Choroid plexus epithelial cell (primary cell): Measurements from ENCODE around the gene TNN.

ENCODE experiments used
- DNase-seq: peaks from one replicate; pipeline ENCODE4 v3.0.0-alpha.2; 2010; ENCODE audit warnings: low read depth
- H3K4me3 ChIP-seq: 2 replicates; pipeline ENCODE4 v1.5.1; 2011; ENCODE audit warnings: low read depth, mild to moderate bottlenecking, control low read depth, low read length, moderate library complexity
- TF ChIP-seq, protein P1 (sequence below): conservative IDR thresholded peaks from 2 replicates; pipeline ENCODE4 v1.5.1; 2011; ENCODE audit warnings: low read depth, mild to moderate bottlenecking, control low read depth, inconsistent platforms, low read length, moderate library complexity

TNN gene

GRCh38 chr1:175145899-175146528, 78.4 kb downstream of the TNN start:
- DNase-seq: no peak
- no peak overlapping the region for H3K4me3 ChIP-seq
- TF ChIP-seq, protein P1, sequence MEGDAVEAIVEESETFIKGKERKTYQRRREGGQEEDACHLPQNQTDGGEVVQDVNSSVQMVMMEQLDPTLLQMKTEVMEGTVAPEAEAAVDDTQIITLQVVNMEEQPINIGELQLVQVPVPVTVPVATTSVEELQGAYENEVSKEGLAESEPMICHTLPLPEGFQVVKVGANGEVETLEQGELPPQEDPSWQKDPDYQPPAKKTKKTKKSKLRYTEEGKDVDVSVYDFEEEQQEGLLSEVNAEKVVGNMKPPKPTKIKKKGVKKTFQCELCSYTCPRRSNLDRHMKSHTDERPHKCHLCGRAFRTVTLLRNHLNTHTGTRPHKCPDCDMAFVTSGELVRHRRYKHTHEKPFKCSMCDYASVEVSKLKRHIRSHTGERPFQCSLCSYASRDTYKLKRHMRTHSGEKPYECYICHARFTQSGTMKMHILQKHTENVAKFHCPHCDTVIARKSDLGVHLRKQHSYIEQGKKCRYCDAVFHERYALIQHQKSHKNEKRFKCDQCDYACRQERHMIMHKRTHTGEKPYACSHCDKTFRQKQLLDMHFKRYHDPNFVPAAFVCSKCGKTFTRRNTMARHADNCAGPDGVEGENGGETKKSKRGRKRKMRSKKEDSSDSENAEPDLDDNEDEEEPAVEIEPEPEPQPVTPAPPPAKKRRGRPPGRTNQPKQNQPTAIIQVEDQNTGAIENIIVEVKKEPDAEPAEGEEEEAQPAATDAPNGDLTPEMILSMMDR: no peak

- no peak overlapping the region for H3K4me3 ChIP-seq
- TF ChIP-seq, protein P1: peak; percentile 91
- DNase-seq: peak; percentile 64
These were observed 79.0 kb downstream of the TNN start for GRCh38 chr1:175146529-175147213.

DNA sequence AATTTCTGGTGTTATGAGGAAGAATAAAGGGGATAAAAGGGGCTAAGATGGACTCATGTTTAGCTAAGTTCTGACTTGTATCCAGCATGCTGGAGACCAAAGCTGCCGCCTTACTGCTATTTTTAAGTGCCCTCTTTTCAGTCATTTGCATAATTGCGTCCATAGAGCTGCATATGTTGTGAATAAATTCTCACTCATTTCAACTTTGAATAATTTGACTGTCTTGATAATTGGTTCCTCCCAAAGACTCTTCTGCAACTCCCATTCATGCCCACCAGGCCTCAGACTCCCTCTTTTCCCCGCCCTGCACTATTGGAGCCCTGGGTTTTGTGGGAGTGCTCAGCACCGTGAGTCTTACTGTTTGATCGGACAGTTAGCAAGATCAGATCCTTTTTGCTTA, 79.9 kb downstream of the TNN start:
- DNase-seq: no peak
- TF ChIP-seq, protein P1: no peak
- H3K4me3 ChIP-seq: no peak overlapping the region

- no peak overlapping the region for H3K4me3 ChIP-seq
- TF ChIP-seq, protein P1: no peak
- DNase-seq: no peak
These were observed 80.4 kb downstream of the TNN start for GRCh38 chr1:175148068-175148467.

DNA sequence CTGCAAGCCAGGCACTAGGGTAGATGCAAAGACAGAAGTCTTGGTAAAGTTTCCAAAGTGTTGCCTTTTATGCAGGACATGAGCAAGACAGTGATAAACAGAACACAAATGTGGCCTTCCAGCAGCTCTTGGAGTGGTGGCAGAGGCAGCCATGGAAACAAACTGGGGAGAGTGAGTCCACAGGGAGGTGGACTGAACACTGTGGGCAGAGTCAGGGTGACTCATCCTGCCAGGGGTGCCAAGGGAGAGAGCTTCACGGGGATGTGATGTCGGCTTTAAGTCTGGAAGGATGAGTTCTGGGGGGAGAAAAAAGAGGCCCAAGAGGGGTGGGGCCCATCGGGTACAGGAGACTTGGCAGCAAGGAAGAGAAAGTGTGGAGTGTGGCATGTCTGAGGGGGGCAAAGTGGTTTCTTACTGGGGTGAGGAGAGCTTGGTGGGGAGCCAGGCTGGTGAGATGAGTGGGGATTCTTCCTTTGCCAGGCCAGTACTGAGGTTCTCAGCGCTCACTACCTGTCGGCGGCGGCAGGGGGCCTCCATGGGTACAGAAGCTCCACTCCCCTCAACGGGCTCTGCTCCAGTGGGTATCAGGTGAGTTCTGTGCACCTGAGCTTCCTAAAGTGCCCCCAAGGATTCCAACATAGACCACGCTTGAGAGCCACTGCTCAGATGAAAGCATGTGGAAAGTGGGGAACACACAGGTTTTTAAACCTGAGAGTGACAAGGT, 83.1 kb downstream of the TNN start:
- H3K4me3 ChIP-seq: no peak overlapping the region
- TF ChIP-seq, protein P1: no peak
- no peak for DNase-seq

- peak; percentile 59 for DNase-seq
- TF ChIP-seq, protein P1: peak; percentile 92
These were observed 84.5 kb downstream of the TNN start for GRCh38 chr1:175152006-175152652.

More at GRCh38 chr1:175152006-175152652, 84.5 kb downstream of the TNN start:
- no peak overlapping the region for H3K4me3 ChIP-seq
